ENCODE data around the gene CLCN7.

DNA sequence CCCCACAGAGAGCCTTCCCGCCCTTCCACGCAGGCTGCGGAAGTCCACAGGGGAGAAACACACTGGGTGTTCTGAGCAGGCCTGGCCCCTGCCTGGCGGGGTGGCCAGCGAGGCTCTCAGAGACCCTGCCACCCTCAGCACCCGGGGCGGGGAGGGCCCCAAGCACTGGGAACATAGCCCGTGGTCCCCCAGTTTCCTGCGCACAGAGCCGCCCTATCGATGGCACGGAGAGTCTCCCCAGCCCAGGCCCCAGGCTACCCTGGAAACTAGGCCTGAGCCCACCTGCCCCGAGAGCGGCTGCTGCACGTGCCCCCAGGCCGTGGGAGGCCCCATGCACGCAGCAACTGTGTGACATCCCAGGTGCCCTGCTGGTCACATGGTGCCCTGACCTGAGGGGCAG, 20.3 kb downstream of the CLCN7 start:
- TF ChIP-seq, protein P1, sequence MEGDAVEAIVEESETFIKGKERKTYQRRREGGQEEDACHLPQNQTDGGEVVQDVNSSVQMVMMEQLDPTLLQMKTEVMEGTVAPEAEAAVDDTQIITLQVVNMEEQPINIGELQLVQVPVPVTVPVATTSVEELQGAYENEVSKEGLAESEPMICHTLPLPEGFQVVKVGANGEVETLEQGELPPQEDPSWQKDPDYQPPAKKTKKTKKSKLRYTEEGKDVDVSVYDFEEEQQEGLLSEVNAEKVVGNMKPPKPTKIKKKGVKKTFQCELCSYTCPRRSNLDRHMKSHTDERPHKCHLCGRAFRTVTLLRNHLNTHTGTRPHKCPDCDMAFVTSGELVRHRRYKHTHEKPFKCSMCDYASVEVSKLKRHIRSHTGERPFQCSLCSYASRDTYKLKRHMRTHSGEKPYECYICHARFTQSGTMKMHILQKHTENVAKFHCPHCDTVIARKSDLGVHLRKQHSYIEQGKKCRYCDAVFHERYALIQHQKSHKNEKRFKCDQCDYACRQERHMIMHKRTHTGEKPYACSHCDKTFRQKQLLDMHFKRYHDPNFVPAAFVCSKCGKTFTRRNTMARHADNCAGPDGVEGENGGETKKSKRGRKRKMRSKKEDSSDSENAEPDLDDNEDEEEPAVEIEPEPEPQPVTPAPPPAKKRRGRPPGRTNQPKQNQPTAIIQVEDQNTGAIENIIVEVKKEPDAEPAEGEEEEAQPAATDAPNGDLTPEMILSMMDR (IDR thresholded peaks at IDR 0.05) = no peak
- TF ChIP-seq POLR2A (IDR thresholded peaks at IDR 0.05) (no peak), POLR2AphosphoS5 (IDR thresholded peaks at IDR 0.05) (no peak)

All from prostate gland (tissue), 2 donors.